Measurements from ENCODE around the gene CST7. TPM values are rescaled to one million over a fixed set of nuclear protein-coding genes. Genes with fewer than 3 reads are reported as not detected.

CST7 gene
- polyA plus RNA-seq, 1 donor from 2014 or later = not detected

GRCh38 chr20:24970754-24971153 is 21.7 kb downstream of the CST7 start:
- Histone ChIP-seq H3F3A (ENCODE audit: insufficient read depth, low read length, poor library complexity, severe bottlenecking) (no peaks in the 10 kb centered on the region), H3K9me3 (ENCODE audit: low read length) (no peaks in the 10 kb centered on the region), H3K9me2 (ENCODE audit: insufficient read depth, low read length) (no peaks in the 10 kb centered on the region), H4K20me1 (ENCODE audit: insufficient read depth) (no peaks in the 10 kb centered on the region), H3K4me3 (ENCODE audit: low read length) (no peak overlapping the region), H3K9ac (ENCODE audit: low read length) (no peak overlapping the region), H3K36me3 (ENCODE audit: insufficient read depth, low read length) (peaks cover 8% of the 10 kb centered on the region), H2AFZ (ENCODE audit: low read depth, low read length) (no peak overlapping the region), H3K79me2 (replicated peaks; ENCODE audit: insufficient read depth, low read length) (no peaks in the 10 kb centered on the region), H3K4me2 (ENCODE audit: low read length) (no peak overlapping the region), H3K27ac (ENCODE audit: low read length) (no peak overlapping the region), H3K27me3 (ENCODE audit: insufficient read depth, low read depth, low read length) (no peaks in the 10 kb centered on the region)
- TF ChIP-seq TAF1 (IDR thresholded peaks at IDR 0.05; ENCODE audit: low read depth) (no peak), RAD21 (conservative IDR thresholded peaks at IDR 0.05) (no peak), REST (IDR thresholded peaks at IDR 0.05; ENCODE audit: borderline replicate concordance) (no peak), SMC3 (conservative IDR thresholded peaks at IDR 0.05; ENCODE audit: poor library complexity) (no peak), MXI1 (conservative IDR thresholded peaks at IDR 0.05; ENCODE audit: poor library complexity, severe bottlenecking) (no peak), EP300 (conservative IDR thresholded peaks at IDR 0.05; ENCODE audit: poor library complexity, severe bottlenecking) (no peak), CTCF (IDR thresholded peaks at IDR 0.05; ENCODE audit: poor library complexity, severe bottlenecking) (no peak), POLR2AphosphoS5 (IDR thresholded peaks at IDR 0.05) (no peak)

- Histone ChIP-seq H3K27me3 (ENCODE audit: insufficient read depth, low read depth, low read length) (no peaks in the 10 kb centered on the region), H3K9me3 (ENCODE audit: low read length) (peaks cover 4% of the 10 kb centered on the region), H3F3A (ENCODE audit: insufficient read depth, low read length, poor library complexity, severe bottlenecking) (no peaks in the 10 kb centered on the region), H2AFZ (ENCODE audit: low read depth, low read length) (no peak overlapping the region), H3K4me3 (ENCODE audit: low read length) (no peak overlapping the region), H4K20me1 (ENCODE audit: insufficient read depth) (no peaks in the 10 kb centered on the region), H3K9me2 (ENCODE audit: insufficient read depth, low read length) (no peaks in the 10 kb centered on the region), H3K9ac (ENCODE audit: low read length) (no peak overlapping the region), H3K36me3 (ENCODE audit: insufficient read depth, low read length) (peaks cover 13% of the 10 kb centered on the region), H3K27ac (ENCODE audit: low read length) (no peak overlapping the region), H3K4me2 (ENCODE audit: low read length) (no peak overlapping the region), H3K79me2 (replicated peaks; ENCODE audit: insufficient read depth, low read length) (no peaks in the 10 kb centered on the region)
- TF ChIP-seq EP300 (conservative IDR thresholded peaks at IDR 0.05; ENCODE audit: poor library complexity, severe bottlenecking) (no peak), SMC3 (conservative IDR thresholded peaks at IDR 0.05; ENCODE audit: poor library complexity) (no peak), POLR2AphosphoS5 (IDR thresholded peaks at IDR 0.05) (no peak), RAD21 (conservative IDR thresholded peaks at IDR 0.05) (no peak), MXI1 (conservative IDR thresholded peaks at IDR 0.05; ENCODE audit: poor library complexity, severe bottlenecking) (no peak), CTCF (IDR thresholded peaks at IDR 0.05; ENCODE audit: poor library complexity, severe bottlenecking) (no peak), TAF1 (IDR thresholded peaks at IDR 0.05; ENCODE audit: low read depth) (no peak), EZH2 (IDR thresholded peaks at IDR 0.05; ENCODE audit: borderline replicate concordance, insufficient read depth, low read length, poor library complexity, severe bottlenecking) (no peak), REST (IDR thresholded peaks at IDR 0.05; ENCODE audit: borderline replicate concordance) (no peak)
Observed at GRCh38 chr20:24971376-24972101, 22.5 kb downstream of the CST7 start.
